Measurements from ENCODE around the gene CD4.

DNA sequence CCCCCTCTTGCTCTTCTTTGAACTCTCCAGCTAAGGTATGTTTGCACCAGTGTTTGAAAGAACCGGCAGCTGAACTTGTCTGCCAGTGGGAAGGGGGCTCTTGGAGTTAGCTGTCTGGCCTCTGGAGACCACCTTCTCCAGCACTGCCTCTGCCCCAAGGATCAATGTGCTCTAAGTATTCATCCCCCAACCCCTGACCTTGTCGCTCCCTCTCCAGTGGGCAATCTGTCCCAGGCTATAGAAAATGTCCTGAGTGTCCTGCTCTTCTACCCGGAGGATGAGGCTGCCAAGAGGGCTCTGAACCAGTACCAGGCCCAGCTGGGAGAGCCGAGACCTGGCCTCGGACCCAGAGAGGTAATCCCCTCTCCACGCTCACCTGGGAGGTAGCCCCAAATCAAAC is 41.7 kb downstream of the CD4 start:
- TF ChIP-seq, protein P1, sequence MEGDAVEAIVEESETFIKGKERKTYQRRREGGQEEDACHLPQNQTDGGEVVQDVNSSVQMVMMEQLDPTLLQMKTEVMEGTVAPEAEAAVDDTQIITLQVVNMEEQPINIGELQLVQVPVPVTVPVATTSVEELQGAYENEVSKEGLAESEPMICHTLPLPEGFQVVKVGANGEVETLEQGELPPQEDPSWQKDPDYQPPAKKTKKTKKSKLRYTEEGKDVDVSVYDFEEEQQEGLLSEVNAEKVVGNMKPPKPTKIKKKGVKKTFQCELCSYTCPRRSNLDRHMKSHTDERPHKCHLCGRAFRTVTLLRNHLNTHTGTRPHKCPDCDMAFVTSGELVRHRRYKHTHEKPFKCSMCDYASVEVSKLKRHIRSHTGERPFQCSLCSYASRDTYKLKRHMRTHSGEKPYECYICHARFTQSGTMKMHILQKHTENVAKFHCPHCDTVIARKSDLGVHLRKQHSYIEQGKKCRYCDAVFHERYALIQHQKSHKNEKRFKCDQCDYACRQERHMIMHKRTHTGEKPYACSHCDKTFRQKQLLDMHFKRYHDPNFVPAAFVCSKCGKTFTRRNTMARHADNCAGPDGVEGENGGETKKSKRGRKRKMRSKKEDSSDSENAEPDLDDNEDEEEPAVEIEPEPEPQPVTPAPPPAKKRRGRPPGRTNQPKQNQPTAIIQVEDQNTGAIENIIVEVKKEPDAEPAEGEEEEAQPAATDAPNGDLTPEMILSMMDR (IDR thresholded peaks at IDR 0.05 in 4 of 5, conservative IDR thresholded peaks at IDR 0.05 in 1 of 5), result no peak
- TF ChIP-seq POLR2A (IDR thresholded peaks at IDR 0.05), result no peak
